ENCODE measurements around the gene PSMG4. TPM values are rescaled to one million over a fixed set of nuclear protein-coding genes. Genes with fewer than 3 reads are reported as not detected.

The PSMG4 gene
- total RNA-seq, 2 donors from 2014 or later = 17.0 to 24.7 TPM

GRCh38 chr6:3282476-3283236, 23.9 kb downstream of the PSMG4 start:
- Mint-ChIP-seq H3K4me1 (no peaks in the 10 kb centered on the region), H3K36me3 (ENCODE audit: low read depth) (no peaks in the 10 kb centered on the region), H3K27ac (no peak overlapping the region), H3K4me3 (no peak overlapping the region), H3K9me3 (no peaks in the 10 kb centered on the region), H3K27me3 (no peaks in the 10 kb centered on the region)
- ATAC-seq (replicated peaks) = no peak

GRCh38 chr6:3283241-3283640, 24.5 kb downstream of the PSMG4 start:
- no peaks in the 10 kb centered on the region for H3K36me3 Mint-ChIP-seq (ENCODE audit: low read depth)
- H3K9me3 Mint-ChIP-seq = no peaks in the 10 kb centered on the region
- no peak for ATAC-seq (replicated peaks)
- no peaks in the 10 kb centered on the region for H3K27me3 Mint-ChIP-seq
- no peak overlapping the region for H3K4me3 Mint-ChIP-seq
- no peak overlapping the region for H3K27ac Mint-ChIP-seq
- H3K4me1 Mint-ChIP-seq = no peaks in the 10 kb centered on the region

GRCh38 chr6:3283641-3284435, 25.1 kb downstream of the PSMG4 start:
- no peaks in the 10 kb centered on the region for H3K9me3 Mint-ChIP-seq
- no peaks in the 10 kb centered on the region for H3K27me3 Mint-ChIP-seq
- H3K36me3 Mint-ChIP-seq (ENCODE audit: low read depth) = no peaks in the 10 kb centered on the region
- no peak overlapping the region for H3K4me3 Mint-ChIP-seq
- no peak for ATAC-seq (replicated peaks)
- H3K4me1 Mint-ChIP-seq = no peaks in the 10 kb centered on the region
- H3K27ac Mint-ChIP-seq = no peak overlapping the region

- Mint-ChIP-seq H3K36me3 (ENCODE audit: low read depth) (no peaks in the 10 kb centered on the region), H3K27me3 (no peaks in the 10 kb centered on the region), H3K4me3 (no peak overlapping the region), H3K9me3 (no peaks in the 10 kb centered on the region), H3K4me1 (no peaks in the 10 kb centered on the region), H3K27ac (no peak overlapping the region)
- ATAC-seq (replicated peaks) = no peak
Observed at GRCh38 chr6:3284436-3284876, 25.7 kb downstream of the PSMG4 start.

- Mint-ChIP-seq H3K36me3 (ENCODE audit: low read depth) (no peaks in the 10 kb centered on the region), H3K27ac (no peak overlapping the region), H3K9me3 (no peaks in the 10 kb centered on the region), H3K27me3 (no peaks in the 10 kb centered on the region), H3K4me3 (no peak overlapping the region), H3K4me1 (no peaks in the 10 kb centered on the region)
- no peak for ATAC-seq (replicated peaks)
Observed at GRCh38 chr6:3285049-3285639, 26.4 kb downstream of the PSMG4 start.

GRCh38 chr6:3285732-3286131, 27.0 kb downstream of the PSMG4 start:
- H3K27me3 Mint-ChIP-seq = no peaks in the 10 kb centered on the region
- no peaks in the 10 kb centered on the region for H3K36me3 Mint-ChIP-seq (ENCODE audit: low read depth)
- no peak overlapping the region for H3K4me3 Mint-ChIP-seq
- H3K4me1 Mint-ChIP-seq = no peaks in the 10 kb centered on the region
- no peaks in the 10 kb centered on the region for H3K9me3 Mint-ChIP-seq
- H3K27ac Mint-ChIP-seq = no peak overlapping the region
- ATAC-seq (replicated peaks) = no peak

- Mint-ChIP-seq H3K9me3 (no peaks in the 10 kb centered on the region), H3K27me3 (no peaks in the 10 kb centered on the region), H3K4me1 (no peaks in the 10 kb centered on the region), H3K36me3 (ENCODE audit: low read depth) (no peaks in the 10 kb centered on the region), H3K27ac (no peak overlapping the region), H3K4me3 (no peak overlapping the region)
- no peak for ATAC-seq (replicated peaks)
Observed at GRCh38 chr6:3286641-3287171, 28.0 kb downstream of the PSMG4 start.

GRCh38 chr6:3287308-3287707, 28.6 kb downstream of the PSMG4 start:
- H3K27me3 Mint-ChIP-seq = no peaks in the 10 kb centered on the region
- H3K27ac Mint-ChIP-seq = no peak overlapping the region
- H3K4me3 Mint-ChIP-seq = no peak overlapping the region
- no peak for ATAC-seq (replicated peaks)
- H3K36me3 Mint-ChIP-seq (ENCODE audit: low read depth) = no peaks in the 10 kb centered on the region
- no peaks in the 10 kb centered on the region for H3K9me3 Mint-ChIP-seq
- no peaks in the 10 kb centered on the region for H3K4me1 Mint-ChIP-seq

GRCh38 chr6:3287976-3288707, 29.4 kb downstream of the PSMG4 start:
- Mint-ChIP-seq H3K9me3 (no peaks in the 10 kb centered on the region), H3K27ac (no peak overlapping the region), H3K27me3 (no peaks in the 10 kb centered on the region), H3K36me3 (ENCODE audit: low read depth) (no peaks in the 10 kb centered on the region), H3K4me3 (no peak overlapping the region), H3K4me1 (no peaks in the 10 kb centered on the region)
- no peak for ATAC-seq (replicated peaks)

GRCh38 chr6:3288711-3289663, 30.2 kb downstream of the PSMG4 start:
- no peaks in the 10 kb centered on the region for H3K27me3 Mint-ChIP-seq
- H3K4me3 Mint-ChIP-seq = no peak overlapping the region
- no peaks in the 10 kb centered on the region for H3K36me3 Mint-ChIP-seq (ENCODE audit: low read depth)
- no peaks in the 10 kb centered on the region for H3K4me1 Mint-ChIP-seq
- no peak for ATAC-seq (replicated peaks)
- H3K27ac Mint-ChIP-seq = no peak overlapping the region
- H3K9me3 Mint-ChIP-seq = no peaks in the 10 kb centered on the region

GRCh38 chr6:3289664-3290055, 30.9 kb downstream of the PSMG4 start:
- Mint-ChIP-seq H3K9me3 (no peaks in the 10 kb centered on the region), H3K27ac (no peak overlapping the region)
- no peak for ATAC-seq (replicated peaks)

GRCh38 chr6:3290149-3290930, 31.6 kb downstream of the PSMG4 start:
- ATAC-seq (replicated peaks) = no peak
- Mint-ChIP-seq H3K27me3 (no peaks in the 10 kb centered on the region), H3K36me3 (ENCODE audit: low read depth) (no peaks in the 10 kb centered on the region), H3K27ac (no peak overlapping the region), H3K4me1 (no peaks in the 10 kb centered on the region), H3K9me3 (no peaks in the 10 kb centered on the region), H3K4me3 (no peak overlapping the region)

More at GRCh38 chr6:3289664-3290055, 30.9 kb downstream of the PSMG4 start:
- H3K36me3 Mint-ChIP-seq (ENCODE audit: low read depth) = no peaks in the 10 kb centered on the region
- no peaks in the 10 kb centered on the region for H3K27me3 Mint-ChIP-seq
- H3K4me1 Mint-ChIP-seq = no peaks in the 10 kb centered on the region
- no peak overlapping the region for H3K4me3 Mint-ChIP-seq

- no peaks in the 10 kb centered on the region for H3K27me3 Mint-ChIP-seq
- no peaks in the 10 kb centered on the region for H3K36me3 Mint-ChIP-seq (ENCODE audit: low read depth)
- no peak for ATAC-seq (replicated peaks)
- no peaks in the 10 kb centered on the region for H3K9me3 Mint-ChIP-seq
- no peaks in the 10 kb centered on the region for H3K4me1 Mint-ChIP-seq
- H3K4me3 Mint-ChIP-seq = no peak overlapping the region
- H3K27ac Mint-ChIP-seq = no peak overlapping the region
Observed at GRCh38 chr6:3290931-3291211, 32.1 kb downstream of the PSMG4 start.
